GM12891 (cell line): Measurements from ENCODE around the gene ARRB2.

ENCODE experiments used
- PAX5 ChIP-seq: IDR thresholded peaks from 2 replicates; pipeline ENCODE4 v1.6.1; 2011; ENCODE audit warnings: low read length, moderate library complexity, mild to moderate bottlenecking; ENCODE audit not compliant: insufficient read depth, severe bottlenecking
- POLR2A ChIP-seq: IDR thresholded peaks from 2 replicates; pipeline ENCODE4 v1.6.1; 2011; ENCODE audit warnings: low read depth, low read length, control low read depth
- POLR2AphosphoS5 ChIP-seq: IDR thresholded peaks from 2 replicates; pipeline ENCODE4 v1.6.1; 2011; ENCODE audit warnings: low read depth, low read length, control low read depth
- POU2F2 ChIP-seq: IDR thresholded peaks from 2 replicates; pipeline ENCODE4 v1.6.1; 2011; ENCODE audit warnings: low read depth, mild to moderate bottlenecking, control low read depth, low read length, moderate library complexity
- TAF1 ChIP-seq: IDR thresholded peaks from 2 replicates; pipeline ENCODE4 v1.6.1; 2011; ENCODE audit warnings: low read depth, low read length, control low read depth

- TF ChIP-seq POLR2A: no peak
- no peak for TF ChIP-seq POLR2AphosphoS5
- no peak for TF ChIP-seq POU2F2
- no peak for TF ChIP-seq TAF1
- TF ChIP-seq PAX5: no peak
Measured at GRCh38 chr17:4717791-4718190, 7.4 kb downstream of the ARRB2 start.
